NCI-H446 treated with DMSO at 0.1 percent for 48 hours (cell line): ENCODE measurements around the gene DYNLT1.
A peak's percentile ranks its signal among the peaks of the same experiment; 100 is the strongest.
"Not testable (repeated sequence)": the region's sequence is repeated elsewhere in the genome, so short reads cannot be mapped to it uniquely, and the experiment has no call there.

Experiments
- DNase-seq: peaks from one replicate; lab custom pipeline; 2025; lab: John Stamatoyannopoulos, UW

DYNLT1 gene

DNA sequence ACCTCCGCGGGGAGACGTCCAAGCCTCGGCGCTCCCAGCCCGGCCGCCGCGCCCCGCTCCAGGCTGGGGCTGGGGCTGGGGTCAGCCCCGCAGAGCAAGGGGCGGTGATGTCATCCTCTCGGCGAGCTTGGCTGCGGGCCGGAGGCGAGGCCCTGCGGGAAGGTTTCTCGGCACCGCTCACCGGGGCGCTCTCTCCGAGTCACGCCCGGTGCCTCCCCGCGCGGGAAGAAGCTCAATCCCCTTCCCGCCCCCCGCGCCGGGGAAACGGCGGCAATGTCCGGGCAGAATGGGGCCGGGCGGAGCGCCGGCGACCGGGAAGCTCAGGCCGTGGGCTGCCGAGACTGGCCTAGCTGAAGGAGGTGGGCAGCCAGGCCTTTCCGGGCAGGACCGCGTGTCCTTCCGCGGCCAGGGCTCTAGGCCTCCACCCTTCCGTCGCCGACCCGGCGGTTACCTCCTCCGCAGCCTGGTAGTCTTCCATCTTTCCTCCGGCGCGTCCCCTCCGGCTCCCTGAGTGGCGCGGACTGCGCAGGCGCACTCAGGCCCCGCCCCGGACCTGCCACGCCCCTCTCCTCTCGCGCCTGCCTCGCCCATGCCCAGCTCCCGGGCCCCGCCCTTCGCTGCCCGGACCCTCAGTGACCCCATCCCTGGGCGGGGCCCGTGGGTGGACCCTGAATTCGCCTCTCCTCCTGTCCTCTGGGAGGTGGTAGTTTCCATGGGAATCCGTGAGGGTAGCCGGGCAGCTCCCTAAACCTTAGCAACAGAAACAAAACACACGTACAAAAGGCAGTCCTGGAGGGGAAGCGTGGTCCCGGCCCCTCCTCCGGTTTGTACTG is at the start of gene DYNLT1:
Gene DYNLT1, minus strand, starts transcription at position 513 of the 833 bp plus-strand sequence. Its CDS starts 35 bp downstream, at position 478.
- peak; percentile 77 for DNase-seq

DNA sequence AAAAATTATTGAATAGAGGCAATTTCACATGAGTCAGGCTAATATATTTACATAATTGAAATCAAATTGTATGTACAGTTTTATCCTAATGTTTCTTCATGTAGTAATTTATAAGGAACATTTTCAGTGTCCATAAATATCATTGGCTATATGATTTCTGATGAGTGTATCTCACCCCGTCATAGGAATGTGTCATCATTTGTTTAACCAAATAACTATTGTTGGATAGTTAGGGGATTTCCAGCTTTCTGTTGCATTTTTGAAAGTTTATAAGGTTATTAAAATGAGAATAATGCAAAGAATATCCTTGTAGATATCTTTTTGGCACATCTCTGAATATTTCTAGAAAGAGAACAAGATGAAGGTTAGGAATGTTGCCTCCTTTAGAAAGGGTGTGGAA is 44.3 kb upstream of the DYNLT1 start:
- no peak for DNase-seq

DNA sequence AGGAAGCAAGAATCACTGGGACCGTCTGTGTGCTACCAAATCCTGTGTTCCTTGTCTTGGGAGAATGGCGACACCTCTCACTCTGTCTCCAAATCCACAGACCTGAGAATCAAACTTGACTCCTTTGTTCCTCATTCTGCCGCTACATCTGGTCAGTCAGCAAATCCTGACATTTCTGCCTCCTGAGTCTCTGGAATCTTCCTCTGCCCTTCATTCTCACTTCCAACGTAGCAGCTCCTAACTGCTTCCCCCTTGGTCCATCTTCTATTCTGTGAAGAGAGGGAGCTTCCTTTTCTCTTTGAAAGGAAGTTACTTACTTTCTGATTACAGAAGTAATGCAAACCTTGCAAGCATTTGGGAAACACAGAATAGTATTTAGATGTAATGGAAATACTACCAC is 43.0 kb upstream of the DYNLT1 start:
- no peak for DNase-seq

DNA sequence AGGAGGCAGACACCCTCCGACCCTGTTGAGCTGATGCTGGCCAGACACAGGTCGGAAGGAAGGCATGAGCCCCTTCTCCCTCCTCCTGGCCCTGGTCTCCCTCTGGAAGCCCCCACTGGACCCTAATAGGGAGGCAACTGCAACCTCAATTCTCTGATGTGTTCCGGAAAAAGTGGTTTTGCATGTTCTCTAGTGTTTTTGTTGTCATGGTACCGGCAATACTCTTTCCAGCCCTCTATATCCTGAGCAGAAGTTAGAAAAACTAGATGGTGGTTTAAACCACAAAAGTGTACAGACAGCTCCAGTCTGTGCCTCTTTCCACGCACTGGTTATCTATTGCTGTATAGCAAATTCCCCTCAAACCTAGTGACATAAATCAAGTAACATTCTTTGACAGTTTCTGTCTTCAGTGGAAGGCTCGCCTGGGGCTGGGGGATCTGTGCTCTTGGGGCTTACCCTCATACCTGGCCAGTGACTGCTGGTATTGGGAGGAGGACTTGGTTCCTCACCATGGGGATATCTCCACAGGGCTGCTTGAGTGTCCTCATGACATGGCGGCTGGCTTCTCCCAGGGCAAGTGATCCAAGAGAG is 42.3 kb upstream of the DYNLT1 start:
- DNase-seq, result no peak

DNA sequence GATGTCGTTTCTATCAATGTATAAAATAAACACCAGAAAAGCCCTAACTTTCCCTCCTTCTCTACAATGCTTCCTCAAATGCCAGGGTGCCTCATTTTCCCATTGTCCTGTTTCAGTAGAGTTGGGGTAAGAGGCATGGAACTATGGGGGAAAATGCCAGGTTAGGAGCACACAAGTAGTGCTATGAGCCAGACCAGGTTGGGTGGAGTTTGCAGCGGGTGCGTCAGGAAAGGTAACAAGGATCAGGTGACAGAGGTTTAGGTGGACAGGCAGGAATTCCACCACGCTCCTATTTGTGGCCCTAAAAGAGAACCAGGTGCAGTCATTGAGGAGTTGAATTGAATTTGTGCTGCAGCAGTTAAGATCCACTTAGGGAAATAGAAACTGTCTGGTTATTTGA is 41.8 kb upstream of the DYNLT1 start:
- no peak for DNase-seq

DNA sequence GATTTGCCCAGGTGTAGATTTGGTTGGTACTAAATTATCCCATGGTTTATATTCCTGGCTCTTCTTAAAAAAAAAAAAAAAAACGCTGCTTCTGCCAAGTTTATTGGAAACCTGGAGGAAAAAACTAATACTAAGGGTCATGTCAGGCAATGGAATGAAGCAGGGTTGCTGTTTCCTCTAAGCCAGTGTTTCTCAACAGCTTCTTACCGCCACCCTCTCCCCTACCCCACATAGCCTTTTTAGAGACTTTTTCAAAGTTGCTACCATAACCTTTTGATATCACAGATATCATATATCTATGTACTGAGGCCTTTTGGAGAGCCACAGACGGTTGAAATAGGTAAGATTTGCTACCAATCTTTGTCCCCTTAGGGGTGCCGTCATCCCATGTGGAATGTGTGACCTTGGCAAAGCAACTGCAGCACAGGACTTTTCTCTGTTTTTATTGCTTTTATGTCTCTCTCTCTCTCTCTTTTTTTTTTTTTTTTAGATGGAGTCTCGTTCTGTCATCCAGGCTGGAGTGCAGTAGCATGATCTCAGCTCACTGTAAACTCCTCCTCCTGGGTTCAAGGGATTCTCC is 40.3 kb upstream of the DYNLT1 start:
- no peak for DNase-seq

DNA sequence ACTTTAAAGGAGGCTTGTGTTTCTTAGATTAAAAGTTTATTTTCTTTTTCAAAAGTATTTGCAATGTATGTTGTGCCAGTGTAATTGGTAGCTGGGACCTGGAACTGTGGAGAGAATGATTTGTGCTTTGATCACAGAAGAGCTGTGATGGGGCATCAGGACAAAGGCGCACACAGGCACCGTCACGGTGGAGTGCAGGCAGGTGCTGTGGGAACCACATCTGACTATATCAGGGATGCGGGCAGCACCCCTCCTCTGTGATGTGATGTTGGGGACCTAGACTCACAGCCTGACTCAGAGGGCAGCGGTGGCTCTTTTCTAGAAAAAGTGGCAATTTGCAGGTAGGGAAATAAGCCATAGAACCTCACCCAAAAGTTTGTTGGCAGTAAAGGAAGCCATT is 39.8 kb upstream of the DYNLT1 start:
- no peak for DNase-seq

DNA sequence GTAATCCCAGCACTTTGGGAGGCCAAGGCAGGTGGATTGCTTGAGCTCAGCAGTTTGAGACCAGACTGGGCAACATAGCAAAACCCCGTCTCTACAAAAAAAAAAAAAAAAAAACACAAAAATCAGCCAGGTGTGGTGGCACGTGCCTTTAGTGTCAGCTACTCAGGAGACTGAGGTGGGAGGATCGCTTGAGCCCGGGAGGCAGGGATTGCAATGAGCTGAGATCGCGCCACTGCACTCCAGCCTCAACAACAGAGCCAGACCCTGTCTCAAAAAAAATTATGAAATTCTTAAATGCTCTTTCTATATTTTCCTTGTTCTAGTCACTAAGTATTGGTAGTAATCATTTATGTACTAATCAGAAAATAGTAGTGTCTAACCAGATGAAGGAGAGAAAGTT is 35.9 kb upstream of the DYNLT1 start:
- no peak for DNase-seq

DNA sequence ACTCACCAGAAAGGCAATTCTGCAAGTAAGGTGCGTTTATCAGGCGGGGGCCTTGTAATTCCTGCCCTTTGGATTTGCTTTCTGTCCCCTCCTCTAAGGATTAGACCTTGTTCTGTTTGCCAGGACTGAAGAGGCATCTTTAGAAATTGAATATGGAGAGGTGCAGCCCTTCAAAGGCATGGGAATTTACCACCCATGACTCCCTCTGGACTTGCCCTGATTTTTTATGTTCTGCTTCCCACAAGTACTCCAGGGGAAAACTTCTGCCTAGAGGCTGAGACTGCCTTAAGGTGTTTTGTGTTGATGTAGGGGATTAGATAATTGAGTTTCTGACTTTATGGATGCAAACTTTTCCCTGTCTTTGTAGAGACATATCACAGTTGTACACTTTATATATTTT is 35.5 kb upstream of the DYNLT1 start:
- no peak for DNase-seq

DNA sequence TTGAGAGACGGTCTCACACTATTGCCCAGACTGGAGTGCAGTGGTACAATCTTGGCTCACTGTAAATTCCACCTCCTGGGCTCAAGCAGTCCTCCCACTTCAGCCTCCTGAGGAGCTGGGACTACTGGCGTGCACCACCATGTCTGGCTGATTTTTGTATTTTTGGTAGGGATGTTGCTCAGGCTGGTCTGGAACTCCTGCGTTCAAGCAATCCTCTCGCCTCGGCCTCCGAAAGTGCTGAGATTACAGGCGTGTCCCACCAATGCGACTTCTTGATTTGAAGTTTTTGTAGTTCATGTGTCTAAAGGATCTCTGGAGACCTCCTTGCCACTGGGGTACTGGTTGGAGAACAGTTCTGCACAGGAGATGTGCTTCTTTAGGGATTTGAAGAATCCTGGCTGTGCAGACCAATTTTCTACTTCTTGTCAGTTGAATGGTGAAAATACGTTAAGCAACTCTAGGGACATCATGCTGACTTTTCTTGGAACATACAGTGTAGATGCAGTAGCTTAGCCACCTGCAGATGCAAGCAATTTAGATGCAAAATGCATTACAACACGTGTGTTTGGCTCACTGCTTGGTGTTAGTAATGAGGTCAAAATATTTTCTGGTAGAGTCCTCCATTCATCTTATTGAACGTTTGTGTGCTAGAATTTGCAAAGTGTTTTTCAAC is 33.5 kb upstream of the DYNLT1 start:
- DNase-seq, result no peak

DNA sequence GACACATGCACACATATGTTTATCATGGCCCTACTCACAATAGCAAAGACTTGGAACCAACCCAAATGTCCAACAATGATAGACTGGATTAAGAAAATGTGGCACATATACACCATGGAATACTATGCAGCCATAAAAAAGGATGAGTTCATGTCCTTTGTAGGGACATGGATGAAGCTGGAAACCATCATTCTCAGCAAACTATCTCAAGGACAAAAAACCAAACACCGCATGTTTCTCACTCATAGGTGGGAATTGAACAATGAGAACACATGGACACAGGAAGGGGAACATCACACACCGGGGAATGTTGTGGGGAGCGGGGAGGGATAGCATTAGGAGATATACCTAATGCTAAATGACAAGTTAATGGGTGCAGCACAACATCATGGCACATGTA is 32.6 kb upstream of the DYNLT1 start:
- DNase-seq, result not testable (repeated sequence)

DNA sequence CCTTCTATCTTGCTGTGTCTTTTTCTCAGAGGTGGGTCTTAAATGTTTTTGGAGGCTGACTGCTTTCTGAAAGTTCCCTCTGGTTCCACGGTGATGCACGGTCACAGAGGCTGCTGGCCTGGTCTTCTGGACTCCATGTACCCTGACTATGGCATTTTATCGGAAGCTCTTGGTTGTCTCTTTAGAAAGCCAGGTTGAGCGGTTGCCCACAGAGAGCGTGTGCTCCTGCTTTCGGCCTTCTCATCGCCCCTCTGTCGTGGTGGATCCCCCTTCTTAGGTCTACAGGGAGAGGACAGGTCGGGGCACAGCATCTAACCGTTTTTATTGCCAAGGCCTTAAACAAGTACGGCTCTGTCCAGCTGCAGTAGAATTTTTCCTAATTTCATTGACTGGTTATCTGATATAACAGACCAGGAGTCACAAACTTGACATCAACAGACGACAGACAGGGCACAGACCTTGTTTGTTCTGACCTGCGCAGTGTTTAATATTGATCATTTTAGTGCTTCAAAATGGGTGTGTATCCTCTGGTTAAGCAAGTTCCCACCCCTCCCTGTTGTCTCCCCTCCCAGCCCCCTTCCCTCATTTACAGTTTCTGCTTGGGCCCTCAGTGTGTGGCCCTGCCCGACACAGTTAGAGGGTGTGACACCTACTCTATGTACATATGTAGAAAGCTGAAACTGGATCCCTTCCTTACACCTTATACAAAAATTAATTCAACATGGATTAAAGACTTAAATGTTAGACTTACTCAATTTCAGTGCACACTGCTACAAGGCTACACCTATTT is 30.0 kb upstream of the DYNLT1 start:
- no peak for DNase-seq

DNA sequence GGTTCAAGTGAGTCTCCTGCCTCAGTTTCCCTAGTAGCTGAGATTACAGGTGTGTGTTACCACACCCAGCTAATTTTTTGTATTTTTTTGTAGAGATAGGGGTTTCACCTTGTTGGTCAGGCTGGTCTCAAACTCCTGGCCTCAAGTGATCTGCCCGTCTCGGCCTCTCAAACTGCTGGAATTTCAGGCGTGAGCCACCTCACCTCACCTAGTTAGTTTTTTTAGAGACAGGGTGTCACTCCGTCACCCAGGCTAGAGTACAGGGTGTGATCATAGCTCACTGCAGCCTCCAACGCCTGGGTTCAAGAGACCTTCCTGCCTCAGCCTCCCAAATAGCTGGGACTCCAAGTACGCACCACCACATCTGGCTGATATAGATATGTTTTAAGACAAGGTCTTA is 28.2 kb upstream of the DYNLT1 start:
- no peak for DNase-seq

DNA sequence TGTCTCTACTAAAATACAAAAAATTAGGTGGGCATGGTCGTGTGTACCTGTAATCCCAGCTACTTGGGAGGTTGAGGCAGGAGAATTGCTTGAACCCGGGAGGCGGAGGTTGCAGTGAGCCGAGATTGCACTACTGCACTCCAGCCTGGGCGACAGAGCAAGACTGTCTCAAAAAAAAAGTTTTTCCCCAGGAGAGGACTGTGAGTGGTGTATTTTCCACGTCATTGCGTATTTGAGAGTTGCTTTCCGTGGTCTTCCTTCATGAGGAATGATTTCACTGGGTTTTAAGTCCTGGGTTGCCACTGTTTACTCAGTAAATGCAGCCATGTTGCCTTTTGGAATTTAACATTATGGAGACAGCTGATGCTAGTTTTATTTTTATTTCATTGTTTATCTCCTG is 27.6 kb upstream of the DYNLT1 start:
- not testable (repeated sequence) for DNase-seq

DNA sequence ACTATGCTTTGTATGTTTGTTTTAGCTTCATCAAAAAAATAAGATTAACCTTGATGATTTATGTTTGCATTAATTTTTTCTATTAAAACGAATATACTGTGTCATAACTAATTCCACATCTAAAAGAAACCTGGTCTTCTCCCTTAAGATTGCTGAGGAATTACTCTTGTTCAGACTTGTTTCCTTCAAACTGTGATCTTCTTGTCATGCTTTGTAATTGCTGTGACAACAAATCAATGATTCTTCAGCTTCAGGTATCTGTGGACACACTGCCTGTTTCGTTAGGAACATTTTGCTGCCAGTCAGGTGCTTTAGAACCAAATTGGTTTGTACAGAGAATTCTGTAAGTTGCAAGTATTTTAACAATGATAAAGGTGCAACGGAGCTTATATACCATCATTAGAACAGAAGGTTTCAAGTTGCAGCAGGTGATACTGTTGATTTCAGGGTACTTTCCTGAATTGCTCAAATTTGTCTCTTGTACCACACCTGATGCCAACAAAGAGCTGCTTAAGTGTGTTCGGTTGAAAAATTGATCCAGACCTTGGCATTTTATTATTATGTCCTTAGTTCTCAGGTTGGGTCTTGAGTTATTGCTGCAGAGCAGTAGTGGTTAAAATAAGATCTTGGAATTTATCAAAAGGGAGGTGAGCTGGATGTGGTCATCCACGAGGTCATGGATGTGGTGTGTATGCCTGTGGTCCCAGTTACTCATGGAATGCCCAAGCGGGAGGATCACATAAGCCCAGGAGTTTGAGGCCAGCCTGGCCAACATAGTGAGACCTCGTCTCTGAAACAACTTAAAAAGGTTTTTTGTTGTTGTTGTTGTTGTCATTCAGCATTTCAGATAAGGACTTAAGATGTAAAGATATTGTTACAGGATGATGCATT is 24.8 kb upstream of the DYNLT1 start:
- no peak for DNase-seq

DNA sequence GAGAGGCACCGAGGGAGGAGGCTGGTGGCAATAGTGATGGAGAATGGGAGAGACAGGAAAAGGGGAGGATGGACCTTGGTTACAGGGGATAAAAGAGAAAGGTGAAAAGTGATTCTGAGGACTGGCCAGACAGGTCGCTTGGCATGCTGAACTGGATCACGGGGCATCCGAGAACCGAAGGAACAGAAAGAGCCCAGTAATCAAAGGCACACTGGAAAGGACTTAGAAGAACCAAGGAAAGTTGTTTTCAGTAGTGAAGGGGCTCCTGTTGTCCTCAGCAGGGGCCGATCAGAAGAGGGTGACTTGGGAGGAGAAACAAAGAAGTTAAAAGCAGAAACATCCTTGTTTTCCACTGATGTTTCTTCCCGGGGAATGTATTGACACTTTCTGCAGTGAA is 24.2 kb upstream of the DYNLT1 start:
- DNase-seq, result no peak

DNA sequence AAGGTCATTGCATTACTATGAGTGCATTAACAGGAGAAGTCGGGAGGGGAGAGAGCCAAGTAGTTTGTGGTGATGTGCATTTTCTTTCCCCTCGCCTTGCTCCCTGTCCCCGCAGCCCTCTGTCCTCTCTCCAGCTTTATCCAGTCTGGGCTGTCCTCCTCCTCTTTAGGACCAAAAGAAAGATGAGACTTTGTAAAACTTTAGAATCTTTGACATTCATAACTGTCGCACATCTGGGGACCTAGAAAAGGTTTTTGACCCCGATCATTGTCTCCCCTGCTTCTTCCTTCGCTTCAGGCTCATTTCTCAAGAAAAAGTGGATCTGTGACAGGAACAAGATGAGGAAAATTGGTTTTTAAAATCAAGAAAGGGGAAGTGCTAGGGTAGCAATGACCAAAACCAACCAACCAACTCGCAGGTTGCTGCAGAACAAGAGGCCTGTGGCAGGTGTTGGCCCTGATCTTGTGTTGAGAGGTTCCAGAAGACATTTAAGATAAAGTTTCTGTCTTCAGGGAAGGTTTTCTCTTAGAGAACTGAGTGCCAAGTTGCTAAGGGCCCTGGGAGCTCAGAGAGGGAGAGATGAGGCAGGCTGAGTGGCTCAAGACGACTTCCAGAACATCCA is 22.9 kb upstream of the DYNLT1 start:
- DNase-seq, result no peak

DNA sequence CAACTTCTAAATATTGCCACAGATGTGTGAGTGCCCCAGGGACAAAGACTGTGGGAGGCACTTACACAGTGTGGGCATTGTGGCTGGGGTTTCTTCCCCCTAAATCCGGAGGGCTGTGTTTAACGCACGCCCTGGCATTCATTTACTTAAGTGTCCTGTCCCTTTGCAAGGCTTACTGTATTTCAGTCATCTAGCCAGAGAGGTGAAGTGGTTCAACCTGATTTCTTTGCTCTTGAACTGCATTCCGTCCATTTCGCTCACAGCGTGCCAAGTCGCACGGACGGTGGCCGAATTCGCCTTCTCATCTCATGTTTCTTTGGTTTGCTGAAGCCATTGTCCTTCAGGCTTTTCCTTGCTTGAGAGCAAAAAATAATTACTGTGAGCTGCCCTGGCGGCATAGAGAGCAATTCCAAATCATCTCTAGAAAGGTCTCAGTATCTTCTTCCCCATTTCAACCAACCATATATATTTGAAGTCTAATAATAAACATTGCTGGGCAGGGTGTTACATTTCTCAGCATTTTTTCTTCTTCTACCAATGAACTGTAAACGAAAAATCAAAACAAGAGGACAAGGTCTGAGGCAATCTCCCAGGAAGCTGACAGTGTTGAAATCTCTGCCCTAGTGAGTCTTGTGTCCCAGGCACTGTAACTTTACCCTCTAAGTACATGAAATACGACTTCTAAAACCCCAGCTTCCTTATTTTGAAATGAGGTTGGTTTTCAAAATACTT is 22.3 kb upstream of the DYNLT1 start:
- no peak for DNase-seq

DNA sequence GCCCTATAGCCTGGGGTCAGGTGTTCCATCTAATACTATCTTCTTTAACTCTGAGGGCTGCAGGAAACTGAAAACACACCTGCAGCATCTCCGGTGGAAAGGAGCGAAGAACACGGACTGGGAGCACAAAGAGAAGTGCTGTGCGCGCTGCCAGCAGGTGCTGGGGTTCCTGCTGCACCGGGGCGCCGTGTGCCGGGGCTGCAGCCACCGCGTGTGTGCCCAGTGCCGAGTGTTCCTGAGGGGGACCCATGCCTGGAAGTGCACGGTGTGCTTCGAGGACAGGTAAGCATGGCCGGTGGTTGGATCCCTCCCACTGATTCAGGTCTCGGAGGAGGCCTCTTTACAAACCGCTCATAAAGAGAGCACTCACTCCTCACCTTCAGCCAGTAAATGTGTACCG is 20.8 kb upstream of the DYNLT1 start:
- no peak for DNase-seq

DNA sequence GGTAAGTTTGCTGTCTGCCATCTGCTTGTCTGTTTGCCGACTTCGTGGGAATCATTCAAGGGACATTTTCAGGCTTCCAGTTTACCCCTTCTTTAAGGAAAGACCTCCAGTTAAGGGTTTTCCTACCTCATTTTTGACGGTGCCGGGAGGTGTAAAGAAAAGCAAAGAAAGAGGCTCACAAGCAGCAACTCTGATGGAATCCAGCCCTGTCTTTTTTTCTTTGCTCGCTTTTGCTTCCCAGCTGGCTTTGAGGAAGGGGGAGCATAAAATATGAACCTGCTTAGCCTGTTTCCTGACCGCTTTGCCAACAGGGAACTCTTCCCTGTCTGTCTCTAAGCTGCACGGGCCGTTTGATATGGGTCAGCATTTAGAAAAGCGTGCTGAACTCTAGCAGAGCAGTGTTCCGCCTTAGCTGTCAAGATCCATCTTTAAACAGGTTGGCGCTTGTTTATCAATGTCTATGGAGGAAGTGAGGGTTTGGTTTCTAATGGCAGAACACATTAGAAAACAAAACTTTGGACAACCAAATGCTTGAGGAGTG is 19.2 kb upstream of the DYNLT1 start:
- DNase-seq, result no peak
